Central memory CD8-positive, alpha-beta T cell (primary cell): Measurements from ENCODE around the gene PFDN4.
"Not testable (repeated sequence)": the region's sequence is repeated elsewhere in the genome, so short reads cannot be mapped to it uniquely, and the experiment has no call there.

ENCODE experiments used
- ATAC-seq: fragments of 150-1000 bp; cut with Tn5 transposase; replicated peaks from 2 replicates; pipeline ENCODE4 v1.10.0; 2022; ENCODE audit warnings: mild to moderate bottlenecking, moderate FRiP score, moderate number of reproducible peaks; ENCODE audit not compliant: poor library complexity, severe bottlenecking; ENCODE audit errors: extremely low read depth
- DNase-seq, 2 donors: peaks; one replicate each; pipeline ENCODE4 v3.0.0; 2021; ENCODE audit warnings: low spot score in 2 of 2
- H3K27ac Mint-ChIP-seq: one replicate; pipeline ENCODE4 v1.8.0; 2022; ENCODE audit warnings: low read depth, mild to moderate bottlenecking, moderate library complexity, mixed read lengths
- H3K27me3 Mint-ChIP-seq: one replicate; pipeline ENCODE4 v1.8.0; 2022; ENCODE audit warnings: mixed read lengths
- H3K36me3 Mint-ChIP-seq: one replicate; pipeline ENCODE4 v1.8.0; 2022; ENCODE audit warnings: mild to moderate bottlenecking, moderate library complexity, mixed read lengths; ENCODE audit not compliant: insufficient read depth
- H3K4me1 Mint-ChIP-seq: one replicate; pipeline ENCODE4 v1.8.0; 2022; ENCODE audit warnings: mixed read lengths
- H3K4me3 Mint-ChIP-seq: one replicate; pipeline ENCODE4 v1.8.0; 2022; ENCODE audit warnings: mild to moderate bottlenecking, moderate library complexity, mixed read lengths
- H3K9me3 Mint-ChIP-seq: one replicate; pipeline ENCODE4 v1.8.0; 2022; ENCODE audit warnings: mixed read lengths

The PFDN4 gene

GRCh38 chr20:54212871-54213270 lies 5.0 kb downstream of the PFDN4 start:
- Mint-ChIP-seq H3K27me3 (no peaks in the 10 kb centered on the region), H3K4me3 (no peak overlapping the region), H3K9me3 (no peaks in the 10 kb centered on the region), H3K27ac (no peak overlapping the region), H3K4me1 (peaks cover 37% of the 10 kb centered on the region), H3K36me3 (peaks cover 24% of the 10 kb centered on the region)
- no peak for ATAC-seq
- DNase-seq, result no peak

GRCh38 chr20:54214566-54214965 lies 6.7 kb downstream of the PFDN4 start:
- Mint-ChIP-seq H3K4me1 (peaks cover 26% of the 10 kb centered on the region), H3K27ac (no peak overlapping the region), H3K36me3 (peaks cover 25% of the 10 kb centered on the region), H3K27me3 (no peaks in the 10 kb centered on the region), H3K9me3 (no peaks in the 10 kb centered on the region), H3K4me3 (no peak overlapping the region)
- DNase-seq (no peak), ATAC-seq (no peak)

GRCh38 chr20:54215157-54215789 lies 7.4 kb downstream of the PFDN4 start:
- ATAC-seq, result no peak
- H3K27me3 Mint-ChIP-seq, result no peaks in the 10 kb centered on the region
- no peak overlapping the region for H3K27ac Mint-ChIP-seq
- H3K4me3 Mint-ChIP-seq, result no peak overlapping the region
- no peaks in the 10 kb centered on the region for H3K9me3 Mint-ChIP-seq
- no peak for DNase-seq
- H3K36me3 Mint-ChIP-seq, result peaks cover 27% of the 10 kb centered on the region
- H3K4me1 Mint-ChIP-seq, result peaks cover 19% of the 10 kb centered on the region

GRCh38 chr20:54217762-54218161 lies 9.9 kb downstream of the PFDN4 start:
- Mint-ChIP-seq H3K4me3 (no peak overlapping the region), H3K36me3 (peaks cover 28% of the 10 kb centered on the region), H3K9me3 (no peaks in the 10 kb centered on the region), H3K27me3 (no peaks in the 10 kb centered on the region), H3K4me1 (peaks cover 22% of the 10 kb centered on the region), H3K27ac (no peak overlapping the region)
- DNase-seq (no peak), ATAC-seq (no peak)

- H3K36me3 Mint-ChIP-seq, result peaks cover 28% of the 10 kb centered on the region
- H3K27ac Mint-ChIP-seq, result no peak overlapping the region
- no peak overlapping the region for H3K4me3 Mint-ChIP-seq
- H3K4me1 Mint-ChIP-seq, result peaks cover 19% of the 10 kb centered on the region
- ATAC-seq (no peak), DNase-seq (no peak)
- H3K9me3 Mint-ChIP-seq, result no peaks in the 10 kb centered on the region
- H3K27me3 Mint-ChIP-seq, result no peaks in the 10 kb centered on the region
These were observed 10.6 kb downstream of the PFDN4 start for GRCh38 chr20:54218470-54218869.

GRCh38 chr20:54219751-54220426 lies 12.0 kb downstream of the PFDN4 start:
- Mint-ChIP-seq H3K9me3 (no peaks in the 10 kb centered on the region), H3K4me1 (peaks cover 19% of the 10 kb centered on the region), H3K4me3 (no peak overlapping the region), H3K27ac (no peak overlapping the region), H3K27me3 (no peaks in the 10 kb centered on the region), H3K36me3 (peaks cover 28% of the 10 kb centered on the region)
- ATAC-seq, result no peak
- no peak for DNase-seq

- Mint-ChIP-seq H3K4me1 (peaks cover 19% of the 10 kb centered on the region), H3K27ac (no peak overlapping the region), H3K36me3 (peaks cover 25% of the 10 kb centered on the region), H3K4me3 (no peak overlapping the region), H3K27me3 (no peaks in the 10 kb centered on the region), H3K9me3 (no peaks in the 10 kb centered on the region)
- DNase-seq, result no peak
- no peak for ATAC-seq
These were observed 12.8 kb downstream of the PFDN4 start for GRCh38 chr20:54220722-54221121.

GRCh38 chr20:54221353-54221752 lies 13.5 kb downstream of the PFDN4 start:
- Mint-ChIP-seq H3K36me3 (peaks cover 19% of the 10 kb centered on the region), H3K9me3 (no peaks in the 10 kb centered on the region), H3K27ac (peak overlapping the region; percentile 75), H3K4me3 (no peak overlapping the region), H3K27me3 (no peaks in the 10 kb centered on the region), H3K4me1 (peaks cover 19% of the 10 kb centered on the region)
- ATAC-seq, result peak; percentile 94
- no peak for DNase-seq

- Mint-ChIP-seq H3K4me1 (peaks cover 12% of the 10 kb centered on the region), H3K27ac (peak overlapping the region; percentile 75), H3K27me3 (no peaks in the 10 kb centered on the region), H3K36me3 (peaks cover 13% of the 10 kb centered on the region), H3K4me3 (no peak overlapping the region), H3K9me3 (no peaks in the 10 kb centered on the region)
- no peak for ATAC-seq
- DNase-seq, result no peak
These were observed 14.4 kb downstream of the PFDN4 start for GRCh38 chr20:54221996-54222890.

- Mint-ChIP-seq H3K36me3 (peaks cover 6% of the 10 kb centered on the region), H3K4me1 (peaks cover 12% of the 10 kb centered on the region), H3K4me3 (no peak overlapping the region), H3K9me3 (peaks cover 7% of the 10 kb centered on the region), H3K27me3 (no peaks in the 10 kb centered on the region), H3K27ac (no peak overlapping the region)
- no peak for ATAC-seq
- no peak for DNase-seq
These were observed 15.4 kb downstream of the PFDN4 start for GRCh38 chr20:54223285-54223684.

GRCh38 chr20:54223751-54224150 lies 15.9 kb downstream of the PFDN4 start:
- no peak for DNase-seq

GRCh38 chr20:54224642-54225041 lies 16.8 kb downstream of the PFDN4 start:
- ATAC-seq, H3K27me3 Mint-ChIP-seq, DNase-seq, H3K4me3 Mint-ChIP-seq, H3K36me3 Mint-ChIP-seq, H3K27ac Mint-ChIP-seq, H3K9me3 Mint-ChIP-seq: not testable (repeated sequence)
- H3K4me1 Mint-ChIP-seq, result peaks cover 12% of the 10 kb centered on the region

More at GRCh38 chr20:54223751-54224150, 15.9 kb downstream of the PFDN4 start:
- Mint-ChIP-seq H3K9me3 (peaks cover 7% of the 10 kb centered on the region), H3K36me3 (peaks cover 4% of the 10 kb centered on the region), H3K27me3 (no peaks in the 10 kb centered on the region), H3K4me1 (peaks cover 12% of the 10 kb centered on the region), H3K27ac (no peak overlapping the region), H3K4me3 (no peak overlapping the region)
- ATAC-seq, result no peak
